ENCODE results near the gene TGM1.

The TGM1 gene

GRCh38 chr14:24274101-24274543 is 11.1 kb upstream of the TGM1 start:
- no peaks in the 10 kb centered on the region for H3K27me3 ChIP-seq (ENCODE audit: control insufficient read depth, insufficient read depth, low read length)
- H3K9ac ChIP-seq (ENCODE audit: low read length): no peak overlapping the region

GRCh38 chr14:24273422-24273998 is 10.5 kb upstream of the TGM1 start:
- H3K27me3 ChIP-seq (ENCODE audit: control insufficient read depth, insufficient read depth, low read length): no peaks in the 10 kb centered on the region
- H3K4me3 ChIP-seq (ENCODE audit: low read length): no peak overlapping the region
- no peaks in the 10 kb centered on the region for H3K9me3 ChIP-seq (ENCODE audit: control insufficient read depth, low read length)
- H3K36me3 ChIP-seq (ENCODE audit: control insufficient read depth, insufficient read depth, low read length): no peaks in the 10 kb centered on the region
- H3K4me1 ChIP-seq (ENCODE audit: control insufficient read depth, insufficient read depth, low read length): peaks cover 18% of the 10 kb centered on the region
- no peak overlapping the region for H3K9ac ChIP-seq (ENCODE audit: low read length)

More at GRCh38 chr14:24274101-24274543, 11.1 kb upstream of the TGM1 start:
- H3K4me1 ChIP-seq (ENCODE audit: control insufficient read depth, insufficient read depth, low read length): peaks cover 18% of the 10 kb centered on the region
- H3K36me3 ChIP-seq (ENCODE audit: control insufficient read depth, insufficient read depth, low read length): no peaks in the 10 kb centered on the region
- no peaks in the 10 kb centered on the region for H3K9me3 ChIP-seq (ENCODE audit: control insufficient read depth, low read length)
- no peak overlapping the region for H3K4me3 ChIP-seq (ENCODE audit: low read length)

GRCh38 chr14:24272467-24272866 is 9.5 kb upstream of the TGM1 start:
- H3K27me3 ChIP-seq (ENCODE audit: control insufficient read depth, insufficient read depth, low read length): no peaks in the 10 kb centered on the region
- no peak overlapping the region for H3K4me3 ChIP-seq (ENCODE audit: low read length)
- peaks cover 18% of the 10 kb centered on the region for H3K4me1 ChIP-seq (ENCODE audit: control insufficient read depth, insufficient read depth, low read length)
- no peak overlapping the region for H3K9ac ChIP-seq (ENCODE audit: low read length)
- no peaks in the 10 kb centered on the region for H3K9me3 ChIP-seq (ENCODE audit: control insufficient read depth, low read length)
- no peaks in the 10 kb centered on the region for H3K36me3 ChIP-seq (ENCODE audit: control insufficient read depth, insufficient read depth, low read length)

- no peaks in the 10 kb centered on the region for H3K27me3 ChIP-seq (ENCODE audit: control insufficient read depth, insufficient read depth, low read length)
- H3K4me3 ChIP-seq (ENCODE audit: low read length): peak overlapping the region; percentile 52
Measured at GRCh38 chr14:24271834-24272263, 8.9 kb upstream of the TGM1 start.

GRCh38 chr14:24271134-24271833 is 8.3 kb upstream of the TGM1 start, which contains the start of gene RABGGTA:
RABGGTA (minus strand) TSS chr14:24271597; CDS start chr14:24271115, 482 bp downstream.
- no peaks in the 10 kb centered on the region for H3K36me3 ChIP-seq (ENCODE audit: control insufficient read depth, insufficient read depth, low read length)
- peak within 1 kb of the TSS; percentile 52 for H3K4me3 ChIP-seq (ENCODE audit: low read length)
- no peaks in the 10 kb centered on the region for H3K9me3 ChIP-seq (ENCODE audit: control insufficient read depth, low read length)
- H3K9ac ChIP-seq (ENCODE audit: low read length): peak within 1 kb of the TSS; percentile 98
- H3K27me3 ChIP-seq (ENCODE audit: control insufficient read depth, insufficient read depth, low read length): no peaks in the 10 kb centered on the region
- H3K4me1 ChIP-seq (ENCODE audit: control insufficient read depth, insufficient read depth, low read length): peaks cover 18% of the 10 kb centered on the region

More at GRCh38 chr14:24271834-24272263, 8.9 kb upstream of the TGM1 start:
- H3K36me3 ChIP-seq (ENCODE audit: control insufficient read depth, insufficient read depth, low read length): no peaks in the 10 kb centered on the region
- H3K9ac ChIP-seq (ENCODE audit: low read length): peak overlapping the region; percentile 98
- H3K9me3 ChIP-seq (ENCODE audit: control insufficient read depth, low read length): no peaks in the 10 kb centered on the region
- peaks cover 18% of the 10 kb centered on the region for H3K4me1 ChIP-seq (ENCODE audit: control insufficient read depth, insufficient read depth, low read length)

- Histone ChIP-seq H3K36me3 (ENCODE audit: control insufficient read depth, insufficient read depth, low read length) (no peaks in the 10 kb centered on the region), H3K9ac (ENCODE audit: low read length) (peak overlapping the region; percentile 98), H3K4me1 (ENCODE audit: control insufficient read depth, insufficient read depth, low read length) (peaks cover 18% of the 10 kb centered on the region), H3K4me3 (ENCODE audit: low read length) (peak overlapping the region; percentile 52), H3K9me3 (ENCODE audit: control insufficient read depth, low read length) (no peaks in the 10 kb centered on the region), H3K27me3 (ENCODE audit: control insufficient read depth, insufficient read depth, low read length) (no peaks in the 10 kb centered on the region)
Measured at GRCh38 chr14:24270537-24271133, 7.7 kb upstream of the TGM1 start.

- H3K36me3 ChIP-seq (ENCODE audit: control insufficient read depth, insufficient read depth, low read length): no peaks in the 10 kb centered on the region
- no peaks in the 10 kb centered on the region for H3K27me3 ChIP-seq (ENCODE audit: control insufficient read depth, insufficient read depth, low read length)
- H3K4me1 ChIP-seq (ENCODE audit: control insufficient read depth, insufficient read depth, low read length): peaks cover 18% of the 10 kb centered on the region
- H3K9me3 ChIP-seq (ENCODE audit: control insufficient read depth, low read length): no peaks in the 10 kb centered on the region
- no peak overlapping the region for H3K4me3 ChIP-seq (ENCODE audit: low read length)
- H3K9ac ChIP-seq (ENCODE audit: low read length): no peak overlapping the region
Measured at GRCh38 chr14:24269910-24270536, 7.0 kb upstream of the TGM1 start.

- Histone ChIP-seq H3K9ac (ENCODE audit: low read length) (no peak overlapping the region), H3K36me3 (ENCODE audit: control insufficient read depth, insufficient read depth, low read length) (no peaks in the 10 kb centered on the region), H3K4me1 (ENCODE audit: control insufficient read depth, insufficient read depth, low read length) (peaks cover 16% of the 10 kb centered on the region), H3K4me3 (ENCODE audit: low read length) (no peak overlapping the region), H3K9me3 (ENCODE audit: control insufficient read depth, low read length) (no peaks in the 10 kb centered on the region), H3K27me3 (ENCODE audit: control insufficient read depth, insufficient read depth, low read length) (no peaks in the 10 kb centered on the region)
Measured at GRCh38 chr14:24269368-24269767, 6.4 kb upstream of the TGM1 start.

GRCh38 chr14:24268225-24268624 is 5.2 kb upstream of the TGM1 start:
- Histone ChIP-seq H3K4me1 (ENCODE audit: control insufficient read depth, insufficient read depth, low read length) (peaks cover 9% of the 10 kb centered on the region), H3K9me3 (ENCODE audit: control insufficient read depth, low read length) (no peaks in the 10 kb centered on the region), H3K9ac (ENCODE audit: low read length) (no peak overlapping the region), H3K27me3 (ENCODE audit: control insufficient read depth, insufficient read depth, low read length) (no peaks in the 10 kb centered on the region), H3K4me3 (ENCODE audit: low read length) (no peak overlapping the region), H3K36me3 (ENCODE audit: control insufficient read depth, insufficient read depth, low read length) (no peaks in the 10 kb centered on the region)

- no peak overlapping the region for H3K4me3 ChIP-seq (ENCODE audit: low read length)
- H3K36me3 ChIP-seq (ENCODE audit: control insufficient read depth, insufficient read depth, low read length): no peaks in the 10 kb centered on the region
- no peaks in the 10 kb centered on the region for H3K9me3 ChIP-seq (ENCODE audit: control insufficient read depth, low read length)
- H3K27me3 ChIP-seq (ENCODE audit: control insufficient read depth, insufficient read depth, low read length): no peaks in the 10 kb centered on the region
- H3K9ac ChIP-seq (ENCODE audit: low read length): no peak overlapping the region
- peaks cover 9% of the 10 kb centered on the region for H3K4me1 ChIP-seq (ENCODE audit: control insufficient read depth, insufficient read depth, low read length)
Measured at GRCh38 chr14:24267516-24267915, 4.5 kb upstream of the TGM1 start.

- Histone ChIP-seq H3K4me3 (ENCODE audit: low read length) (no peak overlapping the region), H3K27me3 (ENCODE audit: control insufficient read depth, insufficient read depth, low read length) (no peaks in the 10 kb centered on the region), H3K9ac (ENCODE audit: low read length) (no peak overlapping the region), H3K4me1 (ENCODE audit: control insufficient read depth, insufficient read depth, low read length) (peaks cover 5% of the 10 kb centered on the region), H3K36me3 (ENCODE audit: control insufficient read depth, insufficient read depth, low read length) (no peaks in the 10 kb centered on the region), H3K9me3 (ENCODE audit: control insufficient read depth, low read length) (no peaks in the 10 kb centered on the region)
Measured at GRCh38 chr14:24266344-24267244, 3.6 kb upstream of the TGM1 start.

Data from mucosa of stomach (tissue), 1 donor.